ENCODE results near the gene IGF1R.
"Not testable (repeated sequence)": the region's sequence is repeated elsewhere in the genome, so short reads cannot be mapped to it uniquely, and the experiment has no call there.

IGF1R gene

DNA sequence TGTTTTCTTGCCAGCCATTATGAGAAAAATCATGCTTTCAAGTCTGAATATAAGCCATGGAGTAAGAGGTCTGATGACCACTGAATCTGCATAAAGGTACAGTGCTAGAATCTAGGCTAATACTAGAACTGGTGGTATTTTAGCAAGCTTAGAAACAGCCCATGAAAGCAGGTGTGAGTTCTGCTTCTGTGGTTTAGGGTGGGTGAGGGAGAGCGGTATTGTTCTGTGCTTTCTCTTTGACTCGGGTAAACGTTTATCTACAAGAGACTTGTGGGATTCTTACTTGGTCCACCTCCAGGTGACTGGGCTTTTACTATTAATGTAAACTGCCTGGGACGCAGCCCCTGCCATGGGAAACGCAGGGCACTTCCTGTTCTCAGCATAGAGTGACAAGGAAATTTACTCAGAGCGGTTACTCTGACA is 304.1 kb downstream of the IGF1R start:
- DNase-seq: no peak

DNA sequence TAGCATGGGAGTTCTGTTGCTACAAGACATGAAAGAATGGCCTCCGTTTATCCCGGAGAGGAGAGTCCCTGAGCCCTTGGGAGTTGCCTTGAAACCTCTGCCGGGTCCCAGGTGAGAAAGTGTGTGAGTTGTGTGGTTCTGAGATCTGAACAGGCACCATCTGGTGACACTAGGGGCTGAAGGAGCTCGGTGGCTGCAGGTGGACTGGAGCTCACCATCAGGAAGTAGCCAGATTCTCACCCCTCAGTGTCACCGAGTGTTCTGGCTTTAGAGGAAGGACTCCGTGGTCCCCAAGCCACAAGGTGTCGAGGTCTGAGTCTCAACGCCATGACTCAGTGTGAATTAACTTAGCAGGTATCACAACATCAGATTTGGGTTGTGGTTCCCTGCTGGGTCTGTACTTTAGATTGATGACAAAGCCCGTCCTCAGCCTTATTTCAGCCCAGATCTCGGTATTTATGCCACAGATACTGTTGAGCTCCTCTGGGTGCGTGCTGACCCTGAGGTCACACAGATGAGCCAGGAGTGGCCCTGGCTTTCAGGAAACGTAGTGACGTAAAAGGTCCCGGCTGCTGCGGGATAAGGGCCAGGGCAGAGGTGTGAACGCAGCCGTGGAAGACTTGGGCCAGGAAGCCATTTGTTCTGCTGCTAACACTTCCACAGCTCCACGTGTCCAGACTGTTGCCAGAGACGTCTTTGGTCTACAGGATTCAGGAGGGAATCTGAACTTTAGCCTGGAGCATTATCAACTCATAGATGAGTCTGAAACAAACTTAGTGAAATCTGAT is 304.9 kb downstream of the IGF1R start:
- no peak for DNase-seq

DNA sequence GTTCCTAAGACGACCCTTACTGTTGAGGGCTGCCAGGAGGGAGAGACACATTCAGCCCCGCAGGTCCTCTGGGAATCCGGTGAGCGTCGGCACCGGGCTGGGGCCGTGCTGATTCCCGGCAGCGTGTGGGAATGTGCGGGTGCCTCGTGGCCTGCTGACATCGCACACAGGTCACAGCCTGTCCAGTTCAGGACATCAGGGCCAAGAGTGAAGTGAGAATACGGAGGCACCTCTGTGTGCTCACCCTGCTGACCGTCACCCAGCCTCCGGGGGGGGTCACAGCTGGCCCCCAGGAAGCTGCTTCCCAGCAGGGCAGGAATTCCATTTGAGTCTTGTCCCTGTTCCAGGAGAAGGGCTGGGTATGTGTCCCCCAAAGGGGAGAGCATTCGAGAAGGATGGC is 305.6 kb downstream of the IGF1R start:
- no peak for DNase-seq

GRCh38 chr15:98954411-98954810 is 306.1 kb downstream of the IGF1R start:
- peak; percentile 78 for DNase-seq

DNA sequence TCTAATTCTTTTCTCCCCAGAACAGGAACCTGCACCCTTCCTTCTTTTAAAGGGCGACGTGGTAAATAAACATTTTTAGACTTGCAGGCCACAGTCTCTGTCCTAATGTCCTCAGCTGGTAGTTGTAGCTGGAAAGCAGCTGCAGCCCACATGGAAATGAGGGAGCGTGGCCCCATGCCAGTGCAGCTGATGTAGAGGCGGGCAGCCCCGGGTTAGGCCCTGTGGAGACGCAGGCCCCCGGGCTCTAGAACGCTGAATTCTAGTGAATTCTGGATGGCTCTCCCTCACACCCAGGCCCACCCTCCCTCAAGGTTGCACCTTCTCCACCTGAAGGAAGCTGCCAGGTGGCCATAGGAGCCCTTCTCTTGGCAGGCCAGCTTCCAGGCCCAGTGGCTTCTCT is 307.0 kb downstream of the IGF1R start:
- DNase-seq: no peak

- no peak for DNase-seq
Measured at GRCh38 chr15:98955961-98956723, 307.8 kb downstream of the IGF1R start.

DNA sequence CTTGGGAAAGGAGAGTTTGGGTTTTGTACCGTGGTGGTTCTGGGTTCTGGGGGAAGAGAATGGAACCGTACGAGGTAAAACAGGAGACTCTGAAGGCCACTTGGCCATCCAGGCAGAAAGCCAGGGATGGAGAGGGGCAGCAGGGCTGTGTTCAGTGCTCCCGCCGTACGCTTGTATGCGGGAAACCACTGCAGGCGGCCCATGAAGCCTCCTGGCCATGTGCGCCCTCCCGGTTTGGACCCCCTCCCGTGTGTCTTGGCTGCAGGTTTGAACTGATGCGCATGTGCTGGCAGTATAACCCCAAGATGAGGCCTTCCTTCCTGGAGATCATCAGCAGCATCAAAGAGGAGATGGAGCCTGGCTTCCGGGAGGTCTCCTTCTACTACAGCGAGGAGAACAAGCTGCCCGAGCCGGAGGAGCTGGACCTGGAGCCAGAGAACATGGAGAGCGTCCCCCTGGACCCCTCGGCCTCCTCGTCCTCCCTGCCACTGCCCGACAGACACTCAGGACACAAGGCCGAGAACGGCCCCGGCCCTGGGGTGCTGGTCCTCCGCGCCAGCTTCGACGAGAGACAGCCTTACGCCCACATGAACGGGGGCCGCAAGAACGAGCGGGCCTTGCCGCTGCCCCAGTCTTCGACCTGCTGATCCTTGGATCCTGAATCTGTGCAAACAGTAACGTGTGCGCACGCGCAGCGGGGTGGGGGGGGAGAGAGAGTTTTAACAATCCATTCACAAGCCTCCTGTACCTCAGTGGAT is 308.6 kb downstream of the IGF1R start:
- no peak for DNase-seq

DNA sequence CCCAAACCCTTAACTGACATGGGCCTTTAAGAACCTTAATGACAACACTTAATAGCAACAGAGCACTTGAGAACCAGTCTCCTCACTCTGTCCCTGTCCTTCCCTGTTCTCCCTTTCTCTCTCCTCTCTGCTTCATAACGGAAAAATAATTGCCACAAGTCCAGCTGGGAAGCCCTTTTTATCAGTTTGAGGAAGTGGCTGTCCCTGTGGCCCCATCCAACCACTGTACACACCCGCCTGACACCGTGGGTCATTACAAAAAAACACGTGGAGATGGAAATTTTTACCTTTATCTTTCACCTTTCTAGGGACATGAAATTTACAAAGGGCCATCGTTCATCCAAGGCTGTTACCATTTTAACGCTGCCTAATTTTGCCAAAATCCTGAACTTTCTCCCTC is 309.3 kb downstream of the IGF1R start:
- no peak for DNase-seq

GRCh38 chr15:98958076-98958475 is 309.7 kb downstream of the IGF1R start:
- no peak for DNase-seq

DNA sequence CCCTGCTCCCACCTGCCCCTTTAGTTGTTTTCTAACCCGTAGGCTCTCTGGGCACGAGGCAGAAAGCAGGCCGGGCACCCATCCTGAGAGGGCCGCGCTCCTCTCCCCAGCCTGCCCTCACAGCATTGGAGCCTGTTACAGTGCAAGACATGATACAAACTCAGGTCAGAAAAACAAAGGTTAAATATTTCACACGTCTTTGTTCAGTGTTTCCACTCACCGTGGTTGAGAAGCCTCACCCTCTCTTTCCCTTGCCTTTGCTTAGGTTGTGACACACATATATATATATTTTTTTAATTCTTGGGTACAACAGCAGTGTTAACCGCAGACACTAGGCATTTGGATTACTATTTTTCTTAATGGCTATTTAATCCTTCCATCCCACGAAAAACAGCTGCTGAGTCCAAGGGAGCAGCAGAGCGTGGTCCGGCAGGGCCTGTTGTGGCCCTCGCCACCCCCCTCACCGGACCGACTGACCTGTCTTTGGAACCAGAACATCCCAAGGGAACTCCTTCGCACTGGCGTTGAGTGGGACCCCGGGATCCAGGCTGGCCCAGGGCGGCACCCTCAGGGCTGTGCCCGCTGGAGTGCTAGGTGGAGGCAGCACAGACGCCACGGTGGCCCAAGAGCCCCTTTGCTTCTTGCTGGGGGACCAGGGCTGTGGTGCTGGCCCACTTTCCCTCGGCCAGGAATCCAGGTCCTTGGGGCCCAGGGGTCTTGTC is 310.7 kb downstream of the IGF1R start:
- DNase-seq: no peak

- no peak for DNase-seq
Measured at GRCh38 chr15:98959640-98960007, 311.3 kb downstream of the IGF1R start.

- no peak for DNase-seq
Measured at GRCh38 chr15:98960555-98961050, 312.3 kb downstream of the IGF1R start.

DNA sequence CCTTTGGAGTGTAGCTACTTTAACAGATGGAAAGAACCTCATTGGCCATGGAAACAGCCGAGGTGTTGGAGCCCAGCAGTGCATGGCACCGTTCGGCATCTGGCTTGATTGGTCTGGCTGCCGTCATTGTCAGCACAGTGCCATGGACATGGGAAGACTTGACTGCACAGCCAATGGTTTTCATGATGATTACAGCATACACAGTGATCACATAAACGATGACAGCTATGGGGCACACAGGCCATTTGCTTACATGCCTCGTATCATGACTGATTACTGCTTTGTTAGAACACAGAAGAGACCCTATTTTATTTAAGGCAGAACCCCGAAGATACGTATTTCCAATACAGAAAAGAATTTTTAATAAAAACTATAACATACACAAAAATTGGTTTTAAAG is 315.1 kb downstream of the IGF1R start:
- no peak for DNase-seq

DNA sequence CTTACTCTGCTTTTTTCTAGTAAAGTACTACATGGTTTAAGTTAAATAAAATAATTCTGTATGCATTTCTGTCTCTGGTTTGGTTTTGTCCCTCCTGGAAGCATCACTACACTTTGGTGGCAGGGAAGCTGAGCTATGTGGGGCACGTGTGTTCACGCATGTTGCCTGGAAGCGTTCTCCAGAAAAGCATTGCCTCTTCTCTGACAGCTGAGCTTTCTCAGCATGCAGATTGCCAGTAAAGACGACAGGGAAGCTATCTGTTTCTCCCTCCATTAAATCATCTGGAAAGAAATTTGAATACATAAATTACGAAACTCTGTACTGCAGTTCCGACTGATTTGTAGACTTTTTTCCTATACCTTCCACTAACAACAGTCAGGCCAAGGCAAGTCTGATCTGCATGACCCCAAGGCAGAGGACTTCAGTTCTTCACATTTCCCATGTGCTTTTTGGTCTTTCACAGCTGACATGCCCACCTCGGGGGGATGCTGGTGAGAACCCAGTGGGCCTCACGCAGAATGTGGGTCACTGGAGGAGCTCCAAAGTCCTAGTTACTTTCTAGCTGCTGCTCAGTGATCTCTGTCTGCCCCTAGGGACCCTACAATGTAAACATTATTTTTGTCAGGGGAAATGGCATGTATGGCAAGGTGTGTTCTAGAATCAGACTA is 316.3 kb downstream of the IGF1R start:
- no peak for DNase-seq

DNA sequence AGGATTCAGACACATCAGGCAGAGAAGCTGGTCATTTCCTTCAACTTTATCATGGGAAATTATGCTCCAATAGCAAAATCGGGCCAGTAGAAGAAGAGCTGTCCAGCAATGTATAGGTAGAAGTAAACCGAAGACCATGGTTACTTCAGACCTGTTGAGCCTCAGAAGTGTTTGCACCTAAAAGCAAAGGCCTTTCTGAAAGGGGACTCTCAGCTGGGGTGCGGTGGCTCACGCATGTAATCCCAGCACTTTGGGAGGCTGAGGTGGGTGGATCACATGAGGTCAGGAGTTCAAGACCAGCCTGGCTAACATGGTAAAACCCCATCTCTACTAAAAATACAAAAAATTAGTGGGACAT is 316.8 kb downstream of the IGF1R start:
- DNase-seq: not testable (repeated sequence)

DNA sequence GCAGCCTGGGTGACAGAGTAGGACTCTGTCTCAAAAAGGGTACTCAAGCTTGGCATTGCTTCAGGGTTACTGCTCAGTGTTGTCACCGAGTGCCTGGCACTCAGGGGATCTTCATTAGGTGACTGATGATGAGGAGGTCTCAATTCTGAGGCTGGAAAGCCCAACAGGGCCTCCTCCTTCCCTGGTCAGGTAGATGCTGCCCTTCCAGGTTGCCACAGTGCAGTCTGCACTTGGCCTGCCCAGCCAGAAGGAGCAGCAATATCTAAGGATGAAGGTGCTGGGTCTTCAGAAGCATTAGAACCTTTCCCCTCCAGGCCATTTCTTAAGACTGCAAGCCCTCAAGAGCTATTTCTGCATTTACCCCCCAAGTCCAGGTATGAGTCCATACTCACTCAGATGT is 317.3 kb downstream of the IGF1R start:
- DNase-seq: no peak

DNA sequence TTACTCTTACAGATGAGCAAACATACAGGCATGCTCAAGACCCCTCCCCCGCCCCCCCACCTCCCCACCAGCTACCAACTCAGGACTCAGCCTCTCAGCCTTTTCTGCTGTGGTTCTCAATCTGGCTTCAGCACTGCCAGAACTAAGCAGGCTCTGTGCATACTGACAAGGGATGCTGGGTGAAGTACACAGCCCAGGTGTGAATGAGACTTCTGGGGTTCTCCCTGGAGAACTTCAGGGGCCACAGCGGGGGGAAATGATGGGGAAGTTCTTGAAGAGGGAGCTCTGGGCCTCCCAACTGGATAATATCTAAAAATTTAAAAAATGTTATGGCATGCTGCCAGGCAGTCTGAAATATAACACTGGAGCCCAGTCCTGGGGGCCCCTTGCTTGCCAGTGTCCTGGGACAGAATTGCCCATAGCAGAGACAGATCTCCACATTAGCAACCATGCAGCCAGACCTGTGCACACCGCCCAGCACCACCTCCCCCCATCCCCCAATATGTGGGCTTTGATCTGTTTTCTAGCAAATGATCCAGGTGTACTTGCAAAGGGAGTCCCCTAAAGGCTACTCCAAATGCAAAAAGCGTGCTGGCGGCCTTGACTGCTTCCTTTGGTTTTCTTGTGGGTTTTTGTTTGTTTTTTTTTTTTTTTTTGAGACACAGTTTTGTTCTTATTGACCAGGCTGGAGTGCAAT is 317.9 kb downstream of the IGF1R start:
- DNase-seq: no peak

- DNase-seq: no peak
Measured at GRCh38 chr15:98967096-98967495, 318.8 kb downstream of the IGF1R start.

GRCh38 chr15:98967916-98968315 is 319.6 kb downstream of the IGF1R start:
- no peak for DNase-seq

DNA sequence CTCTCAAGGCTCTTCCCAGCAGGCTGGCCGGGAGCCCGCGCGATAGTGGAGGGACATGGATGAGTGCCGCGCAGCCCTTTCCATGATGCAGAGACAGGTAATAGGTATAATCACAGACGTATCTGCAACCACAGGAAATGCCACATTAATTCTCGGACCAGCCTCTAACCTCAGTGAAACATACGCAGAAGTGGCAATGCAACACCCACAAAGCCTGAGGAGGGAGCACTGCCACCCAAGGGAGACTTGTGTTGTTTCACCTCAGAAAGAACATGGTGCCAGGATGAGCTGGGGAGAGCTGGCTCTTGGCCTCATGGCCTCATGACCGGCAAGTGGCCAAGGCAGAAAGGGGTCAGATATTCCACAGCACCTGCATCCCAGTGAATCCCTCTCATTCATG is 320.2 kb downstream of the IGF1R start:
- DNase-seq: no peak

- DNase-seq: no peak
Measured at GRCh38 chr15:98969126-98969735, 320.9 kb downstream of the IGF1R start.
